Body of pancreas (tissue), 4 donors: Measurements from ENCODE around the gene LHX3.

Experiments used
- CTCF ChIP-seq, 7 experiments: fragments of 450-650 bp in 4 of 7; fragments of 200-600 bp in 3 of 7; sonication (generic) in 3 of 7; IDR thresholded peaks; one replicate each; pipeline ENCODE4 v1.5.1; 2016 to 2019; ENCODE audit warnings: antibody characterized with exemption in 7 of 7
- POLR2A ChIP-seq, 3 donors: fragments of 450-650 bp; IDR thresholded peaks; one replicate each; pipeline ENCODE4 v1.6.1; 2016; ENCODE audit warnings: antibody characterized with exemption in 3 of 3, mild to moderate bottlenecking in 2 of 3

DNA sequence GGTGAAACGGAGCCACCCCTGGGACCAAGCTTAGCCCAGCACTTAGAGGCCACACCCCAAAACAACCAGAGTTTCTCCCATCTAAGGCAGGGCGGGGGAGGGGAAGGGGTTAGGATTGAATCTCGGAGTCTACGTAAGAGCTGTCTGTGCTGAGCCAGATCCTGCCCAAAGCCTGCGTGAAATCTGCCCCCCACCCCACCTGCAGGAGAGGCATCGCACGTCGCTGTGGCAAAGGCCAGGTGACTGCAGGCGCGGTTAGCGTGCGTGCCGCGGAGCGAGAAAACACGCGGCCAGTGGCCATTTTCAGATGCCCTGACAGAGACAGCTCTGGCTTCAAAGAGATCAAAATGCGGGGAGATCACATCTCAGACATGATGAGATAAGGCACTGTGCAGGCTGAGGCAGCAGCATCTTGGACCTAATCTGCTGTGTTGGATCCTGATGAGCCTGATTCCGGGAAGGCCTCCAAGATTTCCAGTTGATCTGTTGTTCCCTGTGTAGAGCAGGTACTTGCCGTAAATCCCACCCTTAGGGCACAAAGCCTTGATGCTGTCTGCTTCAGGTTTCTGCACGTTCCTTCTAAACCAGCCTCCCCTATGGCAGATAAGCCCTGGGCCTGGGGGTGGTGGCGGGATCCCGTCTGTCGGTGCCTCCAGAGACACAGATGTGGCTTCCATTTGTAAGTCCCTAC lies 43.2 kb upstream of the LHX3 start:
- no peak for TF ChIP-seq CTCF (IDR thresholded peaks at IDR 0.05)
- no peak for TF ChIP-seq POLR2A (IDR thresholded peaks at IDR 0.05)
